ENCODE data around the gene KCNC3.

Gene KCNC3

DNA sequence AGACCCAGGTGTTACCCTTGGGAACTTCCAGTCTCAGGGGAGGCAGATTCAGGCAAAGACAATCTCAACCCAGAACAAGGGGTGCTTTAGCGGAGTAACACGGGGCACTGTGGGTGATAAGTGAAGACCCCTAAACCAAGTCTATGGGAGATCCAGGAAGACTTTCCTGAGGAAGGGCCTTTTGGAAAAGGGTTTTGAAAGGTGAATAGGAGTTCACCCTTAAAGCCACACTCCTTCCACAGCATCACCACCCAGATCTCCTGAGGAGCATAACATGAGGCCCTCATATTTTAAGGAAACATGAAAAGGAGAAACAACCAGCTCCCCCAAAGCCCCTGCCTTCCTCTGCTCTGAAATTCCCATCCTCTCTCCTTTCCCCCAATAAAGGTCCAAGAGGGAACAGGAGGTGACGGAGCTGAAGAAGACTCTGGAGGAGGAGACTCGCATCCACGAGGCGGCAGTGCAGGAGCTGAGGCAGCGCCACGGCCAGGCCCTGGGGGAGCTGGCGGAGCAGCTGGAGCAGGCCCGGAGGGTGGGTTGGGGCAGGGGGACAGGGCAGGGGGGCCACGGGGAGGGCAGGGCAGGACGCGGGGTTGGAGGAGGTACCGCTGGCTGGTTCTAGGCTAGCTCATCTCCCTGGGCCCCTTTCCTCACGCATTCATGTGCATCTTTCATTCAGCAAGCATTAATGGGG, 52.7 kb downstream of the KCNC3 start:
- no peak for DNase-seq (ENCODE audit: low read depth in 2 of 2)

DNA sequence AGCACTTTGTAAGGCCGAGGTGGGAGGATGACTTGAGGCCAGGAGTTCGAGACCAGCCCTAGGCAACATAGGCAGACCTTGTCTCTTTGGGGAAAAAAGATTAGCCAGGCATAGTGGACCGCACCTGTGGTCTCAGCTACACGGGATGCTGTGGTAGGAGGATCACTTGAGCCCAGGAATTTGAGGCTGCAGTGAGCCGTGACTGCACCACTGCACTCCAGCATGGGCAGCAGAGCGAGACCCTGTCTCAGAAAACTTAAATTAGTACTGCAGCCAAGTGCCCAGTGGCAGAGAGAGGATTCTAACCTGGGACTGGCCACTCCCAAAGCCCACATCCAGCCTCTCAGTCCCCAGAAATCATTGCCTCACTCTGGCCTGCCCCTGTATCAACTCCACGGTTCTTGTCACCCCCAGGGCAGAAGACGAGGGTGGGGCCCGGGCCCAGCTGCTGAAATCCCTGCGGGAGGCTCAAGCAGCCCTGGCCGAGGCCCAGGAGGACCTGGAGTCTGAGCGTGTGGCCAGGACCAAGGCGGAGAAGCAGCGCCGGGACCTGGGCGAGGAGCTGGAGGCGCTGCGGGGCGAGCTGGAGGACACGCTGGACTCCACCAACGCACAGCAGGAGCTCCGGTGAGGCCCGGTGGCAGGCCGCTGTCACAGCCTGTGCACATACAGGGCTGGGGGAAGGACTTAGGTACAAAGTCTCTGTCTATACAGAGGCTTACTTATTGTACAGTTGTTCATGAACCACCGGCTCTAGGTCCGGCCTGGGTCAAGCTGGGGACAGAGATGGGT, 53.4 kb downstream of the KCNC3 start:
- no peak for DNase-seq (ENCODE audit: low read depth in 2 of 2)

DNA sequence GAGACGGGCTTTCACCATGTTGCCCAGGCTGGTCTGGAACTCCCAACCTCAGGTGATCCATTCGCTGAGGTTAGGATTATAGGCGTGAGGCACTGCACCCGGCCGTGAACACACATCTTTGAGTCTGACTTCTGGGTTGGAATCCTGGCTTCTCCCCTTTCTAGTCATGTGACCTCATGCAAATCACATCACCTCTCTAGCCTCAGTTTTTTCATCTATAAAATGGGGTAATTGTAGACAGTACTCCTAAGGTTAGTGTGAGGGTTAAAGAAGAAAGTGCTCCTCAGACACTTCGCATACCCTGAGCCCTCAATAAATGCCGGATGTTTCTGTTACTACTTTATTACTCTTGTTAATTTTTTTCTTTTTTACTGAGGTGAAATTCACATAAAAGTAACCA, 55.4 kb downstream of the KCNC3 start:
- DNase-seq (ENCODE audit: low read depth in 2 of 2), result no peak

DNA sequence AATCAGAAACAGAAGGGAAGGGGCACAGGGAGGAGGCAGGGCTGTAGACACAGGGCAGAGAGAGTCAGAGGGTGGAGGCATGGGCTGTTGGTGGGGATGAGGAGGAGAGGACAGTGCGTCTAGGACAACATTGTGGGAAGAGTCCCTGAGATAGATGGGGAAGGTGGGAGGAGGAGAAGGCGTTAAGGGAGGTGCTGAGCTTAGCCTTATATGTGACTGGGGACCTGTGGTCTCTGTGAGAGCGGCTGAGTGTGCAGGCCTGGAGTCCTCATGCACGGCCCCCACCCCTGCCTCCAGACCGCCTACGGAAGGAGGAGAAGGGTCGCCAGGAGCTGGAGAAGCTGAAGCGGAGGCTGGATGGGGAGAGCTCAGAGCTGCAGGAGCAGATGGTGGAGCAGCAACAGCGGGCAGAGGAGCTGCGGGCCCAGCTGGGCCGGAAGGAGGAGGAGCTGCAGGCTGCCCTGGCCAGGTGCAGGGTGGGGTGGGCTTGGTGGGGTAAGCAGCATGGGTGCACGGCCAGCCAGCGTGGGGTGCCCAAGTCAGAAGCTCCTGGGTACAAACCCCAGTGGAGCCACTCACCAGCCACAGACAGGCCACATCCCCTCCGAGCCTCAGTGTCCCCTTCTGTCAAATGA, 56.8 kb downstream of the KCNC3 start:
- DNase-seq (ENCODE audit: low read depth in 2 of 2), result no peak

DNA sequence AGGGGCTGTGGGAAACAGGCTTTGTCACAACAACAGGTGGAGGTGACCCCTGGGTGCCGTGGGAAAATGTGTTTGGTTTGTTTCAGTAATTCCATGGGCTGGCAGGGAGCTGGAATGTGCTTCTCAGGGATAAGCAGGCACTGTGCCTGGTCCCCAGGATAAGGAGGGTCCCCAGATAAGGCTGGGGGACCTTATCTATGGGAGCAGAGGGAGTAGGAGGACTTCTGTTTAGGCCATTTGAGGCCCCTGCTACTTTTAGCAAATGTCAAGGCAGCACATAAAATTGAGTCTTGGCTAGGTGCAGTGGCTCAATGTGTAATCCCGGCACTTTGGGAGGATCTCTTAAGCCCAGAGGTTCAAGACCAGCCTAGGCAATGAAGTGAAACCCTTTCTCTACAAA, 59.5 kb downstream of the KCNC3 start:
- no peak for DNase-seq (ENCODE audit: low read depth in 2 of 2)

DNA sequence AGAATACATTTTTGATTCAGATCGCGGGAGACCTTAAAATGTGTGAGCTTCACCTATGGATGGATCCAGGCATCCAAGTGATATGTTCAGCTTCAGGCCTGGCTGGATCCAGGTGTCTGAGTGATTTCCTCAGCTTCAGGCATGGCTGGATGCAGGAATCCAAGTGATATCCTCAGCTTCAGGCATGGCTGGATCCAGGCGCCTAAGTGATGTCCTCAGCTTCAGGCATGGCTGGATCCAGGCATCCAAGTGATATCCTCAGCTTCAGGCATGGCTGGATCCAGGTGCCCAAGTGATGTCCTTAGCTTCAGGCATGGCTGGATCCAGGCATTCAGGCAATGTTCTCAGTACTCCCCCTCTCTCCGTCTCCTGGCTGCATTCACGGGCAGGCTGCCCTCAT, 60.7 kb downstream of the KCNC3 start:
- no peak for DNase-seq (ENCODE audit: low read depth in 2 of 2)

DNA sequence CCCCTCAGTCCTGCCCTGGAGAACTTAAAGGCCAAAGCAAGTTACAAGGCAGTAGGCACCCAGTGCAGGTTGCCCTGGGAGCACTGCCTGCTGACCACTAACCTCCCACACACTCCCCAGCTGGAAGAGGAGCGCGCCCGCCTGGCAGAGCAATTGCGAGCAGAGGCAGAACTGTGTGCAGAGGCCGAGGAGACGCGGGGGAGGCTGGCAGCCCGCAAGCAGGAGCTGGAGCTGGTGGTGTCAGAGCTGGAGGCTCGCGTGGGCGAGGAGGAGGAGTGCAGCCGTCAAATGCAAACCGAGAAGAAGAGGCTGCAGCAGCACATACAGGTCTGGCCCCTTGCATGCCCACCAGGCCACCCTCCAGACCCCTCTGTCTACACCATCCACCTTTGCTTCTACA, 61.1 kb downstream of the KCNC3 start:
- no peak for DNase-seq (ENCODE audit: low read depth in 2 of 2)

DNA sequence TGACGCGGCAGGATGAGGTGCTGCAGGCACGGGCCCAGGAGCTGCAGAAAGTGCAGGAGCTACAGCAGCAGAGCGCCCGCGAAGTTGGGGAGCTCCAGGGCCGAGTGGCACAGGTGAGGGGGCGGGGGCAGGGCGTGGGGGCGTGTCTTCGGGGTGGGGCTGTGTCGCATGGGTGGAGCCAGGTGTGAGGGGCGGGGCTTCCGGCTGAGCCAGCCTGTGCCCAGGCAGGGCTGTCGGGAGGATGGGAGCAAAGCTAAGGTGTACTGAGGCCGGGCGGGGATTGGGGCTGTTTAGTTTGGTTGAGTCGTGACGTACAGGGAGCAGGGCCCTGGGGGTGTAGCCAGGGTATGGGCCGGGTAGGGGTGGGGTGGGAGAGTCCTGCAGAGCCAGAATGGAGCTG, 62.3 kb downstream of the KCNC3 start:
- DNase-seq (ENCODE audit: low read depth in 2 of 2), result no peak

DNA sequence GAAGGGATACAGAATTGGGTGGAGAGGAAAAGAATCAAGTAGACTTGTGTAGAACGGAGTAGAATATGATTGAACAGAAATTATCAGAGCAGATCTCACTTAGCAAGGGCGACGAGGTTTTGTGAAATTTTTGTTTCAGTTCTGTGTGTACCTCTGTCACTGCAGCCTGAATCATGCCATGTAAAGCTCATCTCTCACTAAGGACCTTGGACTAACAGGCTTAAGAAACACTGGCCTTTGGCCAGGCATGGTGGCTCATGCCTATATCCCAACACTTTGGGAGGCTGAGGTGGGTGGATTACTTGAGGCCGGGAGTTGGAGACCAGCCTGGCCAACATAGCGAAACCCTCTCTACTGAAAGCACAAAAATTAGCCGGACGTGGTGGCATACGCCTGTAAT, 63.1 kb downstream of the KCNC3 start:
- no peak for DNase-seq (ENCODE audit: low read depth in 2 of 2)

DNA sequence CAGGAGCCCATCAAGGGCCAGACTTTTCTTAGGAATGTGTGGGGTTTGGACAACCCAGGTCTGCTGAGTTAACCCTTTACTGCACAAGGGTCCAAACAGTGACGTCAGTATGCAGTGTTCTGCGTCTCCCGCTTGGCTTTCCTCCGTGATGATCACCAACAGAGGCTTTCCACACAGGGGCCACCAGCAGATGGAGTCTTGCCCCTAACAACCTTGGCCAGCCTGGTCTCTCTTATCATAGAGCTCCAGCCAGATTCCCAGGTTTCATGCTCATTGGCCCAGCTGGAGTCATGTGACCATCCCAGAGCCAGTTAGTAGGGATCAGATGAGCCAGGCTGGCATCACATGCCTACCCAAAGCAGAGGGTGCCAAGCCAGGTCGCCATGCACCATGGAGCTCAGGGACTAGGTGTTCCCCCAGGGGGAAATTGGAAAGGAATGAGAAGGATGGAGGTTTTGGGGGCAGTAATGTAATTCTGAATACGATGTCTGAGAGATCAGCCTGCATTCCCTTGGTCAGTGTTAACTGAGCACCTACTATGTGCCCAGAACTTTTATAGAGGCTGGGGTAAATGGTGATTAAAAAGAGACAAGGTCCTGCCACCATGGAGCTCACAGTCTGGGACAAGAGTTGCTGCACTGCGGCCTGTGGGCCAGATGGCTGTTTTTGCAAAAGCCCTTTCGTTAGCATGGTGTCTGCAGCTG, 64.5 kb downstream of the KCNC3 start:
- DNase-seq (ENCODE audit: low read depth in 2 of 2), result no peak

DNA sequence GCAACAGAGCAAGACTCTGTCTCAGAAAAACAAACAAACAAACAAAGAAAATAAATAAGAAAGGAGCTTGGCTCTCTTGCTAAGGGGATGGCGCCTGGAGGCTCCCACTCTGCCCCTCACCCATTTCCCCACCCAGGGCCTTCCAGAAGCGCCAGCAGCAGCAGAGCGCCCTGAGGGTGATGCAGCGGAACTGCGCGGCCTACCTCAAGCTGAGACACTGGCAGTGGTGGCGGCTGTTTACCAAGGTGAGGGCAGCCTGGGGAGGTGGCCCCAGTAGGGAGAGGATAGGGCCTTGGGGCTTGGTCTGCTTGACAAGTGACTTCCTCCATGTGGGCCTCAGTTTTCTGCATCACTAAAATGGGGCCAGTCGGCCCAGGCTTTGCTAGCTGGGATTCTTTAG, 66.0 kb downstream of the KCNC3 start:
- no peak for DNase-seq (ENCODE audit: low read depth in 2 of 2)
